Liver (tissue), 9 donors: Measurements from ENCODE around the gene MORN3. TPM values are rescaled to one million over a fixed set of nuclear protein-coding genes. Genes with fewer than 3 reads are reported as not detected.

Source experiments
- DNase-seq: peaks from one replicate; pipeline ENCODE4 v3.0.0-alpha.2; 2017; ENCODE audit warnings: low spot score
- H3K27ac ChIP-seq, 2 donors: one replicate each; pipeline ENCODE4 v1.7.0; 2013; ENCODE audit warnings: inconsistent platforms in 2 of 2, low read length in 2 of 2, control low read depth in 1 of 2, low read depth in 1 of 2, mild to moderate bottlenecking in 1 of 2
- H3K27me3 ChIP-seq, 4 donors: one replicate each; pipeline versions ENCODE4 v1.6.1 to v1.7.0; 2013; ENCODE audit warnings: low read length in 3 of 4, inconsistent platforms in 1 of 4, mild to moderate bottlenecking in 1 of 4, moderate library complexity in 1 of 4; ENCODE audit not compliant: control insufficient read depth in 4 of 4, insufficient read depth in 4 of 4
- H3K36me3 ChIP-seq, 4 donors: one replicate each; pipeline versions ENCODE4 v1.6.1 to v1.7.0; 2013; ENCODE audit warnings: low read length in 3 of 4, mild to moderate bottlenecking in 3 of 4, low read depth in 1 of 4, moderate library complexity in 1 of 4; ENCODE audit not compliant: control insufficient read depth in 4 of 4, insufficient read depth in 3 of 4
- H3K4me1 ChIP-seq, 4 donors: one replicate each; pipeline versions ENCODE4 v1.6.1 to v1.7.0; 2013; ENCODE audit warnings: low read length in 3 of 4, mild to moderate bottlenecking in 3 of 4, moderate library complexity in 1 of 4; ENCODE audit not compliant: control insufficient read depth in 4 of 4, insufficient read depth in 4 of 4
- H3K4me3 ChIP-seq, 3 donors: one replicate each; pipeline versions ENCODE4 v1.6.1 to v1.7.0; 2013; ENCODE audit warnings: low read length in 3 of 3, control low read depth in 1 of 3, low read depth in 1 of 3, mild to moderate bottlenecking in 1 of 3
- H3K9ac ChIP-seq, 2 donors: one replicate each; pipeline ENCODE4 v1.7.0; 2013; ENCODE audit warnings: low read length in 2 of 2, mild to moderate bottlenecking in 2 of 2, moderate library complexity in 2 of 2, control low read depth in 1 of 2, low read depth in 1 of 2
- H3K9me3 ChIP-seq, 4 donors: one replicate each; pipeline versions ENCODE4 v1.6.1 to v1.7.0; 2013; ENCODE audit warnings: low read length in 3 of 4; ENCODE audit not compliant: control insufficient read depth in 4 of 4
- ATF3 ChIP-seq: IDR thresholded peaks from 2 replicates; pipeline ENCODE4 v1.6.1; 2016; ENCODE audit warnings: antibody characterized with exemption
- CTCF ChIP-seq: fragments of 150-350 bp; IDR thresholded peaks from 2 replicates; pipeline ENCODE4 v1.5.1; 2017; ENCODE audit warnings: improper control_type of control experiment, low read depth, low read length; ENCODE audit not compliant: missing input control
- EGR1 ChIP-seq, 2 donors: IDR thresholded peaks; 2 replicates each; pipeline ENCODE4 v1.6.1; 2016 to 2018; ENCODE audit warnings: antibody characterized with exemption in 2 of 2, low read depth in 2 of 2
- FOXA1 ChIP-seq: IDR thresholded peaks from 2 replicates; pipeline ENCODE4 v1.6.1; 2016; ENCODE audit warnings: antibody characterized with exemption
- FOXA2 ChIP-seq: IDR thresholded peaks from 2 replicates; pipeline ENCODE4 v1.6.1; 2016; ENCODE audit warnings: antibody characterized with exemption
- GABPA ChIP-seq, 2 donors: IDR thresholded peaks in 1 of 2; conservative IDR thresholded peaks in 1 of 2; 2 replicates each; pipeline ENCODE4 v1.6.1; 2016; ENCODE audit warnings: antibody characterized with exemption in 2 of 2, mild to moderate bottlenecking in 1 of 2, moderate library complexity in 1 of 2
- HNF4A ChIP-seq, 2 donors: conservative IDR thresholded peaks; 2 replicates each; pipeline ENCODE4 v1.6.1; 2016; ENCODE audit warnings: antibody characterized with exemption in 2 of 2, mild to moderate bottlenecking in 2 of 2
- HNF4G ChIP-seq: IDR thresholded peaks from 2 replicates; pipeline ENCODE4 v1.6.1; 2016; ENCODE audit warnings: antibody characterized with exemption
- JUND ChIP-seq, 2 donors: IDR thresholded peaks; 2 replicates each; pipeline ENCODE4 v1.6.1; 2016; ENCODE audit warnings: antibody characterized with exemption in 2 of 2
- MAX ChIP-seq: IDR thresholded peaks from 2 replicates; pipeline ENCODE4 v1.6.1; 2016; ENCODE audit warnings: antibody characterized with exemption
- NR2F2 ChIP-seq: IDR thresholded peaks from 2 replicates; pipeline ENCODE4 v1.6.1; 2016; ENCODE audit warnings: antibody characterized with exemption
- RAD21 ChIP-seq, 2 donors: IDR thresholded peaks; 2 replicates each; pipeline ENCODE4 v1.6.1; 2016; ENCODE audit warnings: antibody characterized with exemption in 2 of 2, mild to moderate bottlenecking in 2 of 2
- REST ChIP-seq: IDR thresholded peaks from 2 replicates; pipeline ENCODE4 v1.6.1; 2016; ENCODE audit warnings: antibody characterized with exemption, mild to moderate bottlenecking
- RXRA ChIP-seq, 2 donors: IDR thresholded peaks; 2 replicates each; pipeline ENCODE4 v1.6.1; 2017 to 2018; ENCODE audit warnings: antibody characterized with exemption in 2 of 2, mild to moderate bottlenecking in 1 of 2
- TAF1 ChIP-seq: conservative IDR thresholded peaks from 2 replicates; pipeline ENCODE4 v1.6.1; 2016; ENCODE audit warnings: antibody characterized with exemption, mild to moderate bottlenecking
- YY1 ChIP-seq: IDR thresholded peaks from 2 replicates; pipeline ENCODE4 v1.6.1; 2016; ENCODE audit warnings: antibody characterized with exemption, mild to moderate bottlenecking
- ZBTB33 ChIP-seq: IDR thresholded peaks from 2 replicates; pipeline ENCODE4 v1.6.1; 2016; ENCODE audit warnings: antibody characterized with exemption
- WGBS: extraction: QIAGEN DNeasy Blood & Tissue Kit; methylation state at CpG from one replicate; pipeline ENCODE4 v1.1.7; 2013; 5-methylcytosine and 5-hydroxymethylcytosine counted together
- polyA plus RNA-seq, 2 donors: library from polyadenylated mRNA; stranded (reverse) in 1 of 2; unstranded in 1 of 2; fragments of 200-250 nt in 1 of 2; fragments of >200 nt in 1 of 2; fragmentation: Nextera tagmentation in 1 of 2; extraction: Ambion mirVana in 1 of 2; gene quantifications; one replicate each; pipeline versions ENCODE4 v1.2.1 to v1.2.3, GENCODE V29; 2013 to 2015
- total RNA-seq, 2 donors: library from RNA; depleted of rRNA; stranded (reverse); fragments of >200 nt; gene quantifications; one replicate each; pipeline ENCODE4 v1.2.3, GENCODE V29; 2014
- donor health status: healthy.
- donor health status: healthy.
- donor health status: healthy.
- donor health status: healthy.
- donor health status: healthy.

Gene MORN3
- total and polyA plus RNA-seq, 4 donors = 0.05 to 0.13 (median 0.07) TPM

GRCh38 chr12:121708313-121709063 is 39.0 kb upstream of the MORN3 start:
- Histone ChIP-seq H3K27me3 (no peaks in the 10 kb centered on the region), H3K9me3 (no peaks in the 10 kb centered on the region), H3K4me1 (peaks cover 8 to 16% (median 13%) of the 10 kb centered on the region in 4 donors), H3K9ac (no peak overlapping the region), H3K4me3 (no peak overlapping the region), H3K27ac (no peak overlapping the region), H3K36me3 (no peaks in the 10 kb centered on the region)
- DNase-seq = no peak
- TF ChIP-seq HNF4A (conservative IDR thresholded peaks at IDR 0.05) (no peak), RXRA (IDR thresholded peaks at IDR 0.05) (no peak), TAF1 (no peak), GABPA (IDR thresholded peaks at IDR 0.05 in 1 of 2, conservative IDR thresholded peaks at IDR 0.05 in 1 of 2) (no peak), ZBTB33 (no peak), HNF4G (no peak), CTCF (no peak), RAD21 (IDR thresholded peaks at IDR 0.05) (no peak), FOXA1 (no peak), FOXA2 (no peak), EGR1 (IDR thresholded peaks at IDR 0.05; ENCODE audit: low read depth in 2 of 2) (no peak), YY1 (no peak), NR2F2 (no peak), MAX (no peak), ATF3 (no peak), REST (no peak), JUND (IDR thresholded peaks at IDR 0.05) (no peak)
- 76% methylated on average over 7 of the region's 7 CpGs for WGBS
